HEK293T (cell line): ENCODE measurements around the gene FNDC3B.

Experiments used
- CTCF ChIA-PET: fragments of 350-600 bp; formaldehyde crosslinking; extraction: SDS; loops from one replicate; lab custom pipeline; 2021; ENCODE audit warnings: antibody characterized with exemption, inconsistent platforms; lab: Yijun Ruan, JAX
- POLR2A ChIA-PET: fragments of 350-600 bp; formaldehyde crosslinking; extraction: SDS; loops from one replicate; lab custom pipeline; 2020; ENCODE audit warnings: antibody characterized with exemption, inconsistent platforms; lab: Yijun Ruan, JAX
- DNase-seq: peaks from one replicate; pipeline ENCODE4 v3.0.0; 2012; ENCODE audit warnings: mixed read lengths; ENCODE audit errors: extremely low spot score
- ARNT ChIP-seq: fragments of 450-650 bp; IDR thresholded peaks from 2 replicates; pipeline ENCODE4 v1.6.1; 2017; ENCODE audit warnings: mild to moderate bottlenecking
- BHLHE40 ChIP-seq: fragments of 450-650 bp; IDR thresholded peaks from 2 replicates; pipeline ENCODE4 v1.6.1; 2016; ENCODE audit warnings: mild to moderate bottlenecking, moderate library complexity, borderline replicate concordance
- CTBP1 ChIP-seq: fragments of 450-650 bp; IDR thresholded peaks from 2 replicates; pipeline ENCODE4 v1.6.1; 2016; ENCODE audit warnings: borderline replicate concordance
- ELF4 ChIP-seq: fragments of 450-650 bp; IDR thresholded peaks from 2 replicates; pipeline ENCODE4 v1.6.1; 2017; ENCODE audit warnings: antibody characterized with exemption
- FOXA1 ChIP-seq: fragments of 450-650 bp; IDR thresholded peaks from 2 replicates; pipeline ENCODE4 v1.6.1; 2016; ENCODE audit warnings: mild to moderate bottlenecking
- FOXK2 ChIP-seq: fragments of 450-650 bp; IDR thresholded peaks from 2 replicates; pipeline ENCODE4 v1.6.1; 2016; ENCODE audit warnings: mild to moderate bottlenecking
- FOXM1 ChIP-seq: fragments of 450-650 bp; IDR thresholded peaks from 2 replicates; pipeline ENCODE4 v1.6.1; 2017; ENCODE audit warnings: mild to moderate bottlenecking, borderline replicate concordance
- HDGF ChIP-seq: fragments of 450-650 bp; IDR thresholded peaks from 2 replicates; pipeline ENCODE4 v1.6.1; 2017; ENCODE audit warnings: antibody characterized with exemption, borderline replicate concordance
- L3MBTL2 ChIP-seq: fragments of 450-650 bp; conservative IDR thresholded peaks from 2 replicates; pipeline ENCODE4 v1.6.1; 2016; ENCODE audit warnings: mild to moderate bottlenecking
- LEF1 ChIP-seq: fragments of 450-650 bp; IDR thresholded peaks from 2 replicates; pipeline ENCODE4 v1.6.1; 2017; ENCODE audit warnings: mild to moderate bottlenecking, borderline replicate concordance
- NFRKB ChIP-seq: fragments of 450-650 bp; IDR thresholded peaks from 2 replicates; pipeline ENCODE4 v1.6.1; 2016; ENCODE audit warnings: mild to moderate bottlenecking, moderate library complexity
- PKNOX1 ChIP-seq: fragments of 450-650 bp; IDR thresholded peaks from 2 replicates; pipeline ENCODE4 v1.6.1; 2016
- SP1 ChIP-seq: fragments of 450-650 bp; IDR thresholded peaks from 2 replicates; pipeline ENCODE4 v1.6.1; 2017
- SUZ12 ChIP-seq: fragments of 450-650 bp; IDR thresholded peaks from 2 replicates; pipeline ENCODE4 v1.6.1; 2016; ENCODE audit warnings: mild to moderate bottlenecking
- TARDBP ChIP-seq: fragments of 450-650 bp; IDR thresholded peaks from 2 replicates; pipeline ENCODE4 v1.6.1; 2016
- ZNF384 ChIP-seq: fragments of 450-650 bp; IDR thresholded peaks from 2 replicates; pipeline ENCODE4 v1.6.1; 2016

Gene FNDC3B

GRCh38 chr3:172189987-172190603 is 150.7 kb downstream of the FNDC3B start:
- ChIA-PET CTCF (no interaction called here), POLR2A (no interaction called here)
- TF ChIP-seq ARNT (no peak), CTBP1 (no peak), TARDBP (no peak), NFRKB (no peak)
- no peak for DNase-seq

- ChIA-PET CTCF (no interaction called here), POLR2A (no interaction called here)
- TF ChIP-seq FOXM1 = no peak
- no peak for TF ChIP-seq SUZ12
- DNase-seq = no peak
These were observed 151.6 kb downstream of the FNDC3B start for GRCh38 chr3:172190980-172191379.

GRCh38 chr3:172191629-172192028 is 152.3 kb downstream of the FNDC3B start:
- CTCF ChIA-PET = no interaction called here
- no peak for DNase-seq
- TF ChIP-seq HDGF (no peak), TARDBP (no peak), PKNOX1 (no peak), ELF4 (no peak), CTBP1 (no peak), FOXA1 (no peak), SUZ12 (no peak)
- POLR2A ChIA-PET = no interaction called here

GRCh38 chr3:172192830-172193415 is 153.5 kb downstream of the FNDC3B start:
- no peak for DNase-seq
- ChIA-PET POLR2A (no interaction called here), CTCF (no interaction called here)
- TF ChIP-seq FOXA1 (no peak), CTBP1 (no peak), ARNT (no peak), LEF1 (no peak), L3MBTL2 (no peak), BHLHE40 (no peak), NFRKB (no peak)

DNA sequence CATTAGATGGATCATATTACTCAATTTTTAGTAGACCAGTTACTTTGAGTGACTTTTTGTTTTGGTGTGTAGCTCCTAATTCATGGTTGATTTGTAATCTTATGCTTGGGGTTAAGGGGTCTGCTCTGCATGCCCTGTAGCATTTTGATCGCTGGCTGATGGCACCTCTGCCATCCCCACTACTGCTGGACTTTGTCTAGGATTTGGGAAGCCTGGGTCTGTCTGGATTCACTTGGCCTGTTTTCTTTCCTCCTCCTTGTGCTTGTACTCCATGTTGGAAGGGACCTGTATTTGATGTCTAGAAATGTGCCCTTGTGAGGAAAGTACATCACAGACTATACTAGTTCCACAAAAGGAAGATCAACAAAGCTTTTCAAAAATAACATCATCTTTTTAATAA is 154.1 kb downstream of the FNDC3B start:
- DNase-seq = no peak
- CTCF ChIA-PET = no interaction called here
- TF ChIP-seq HDGF (no peak), TARDBP (no peak), ARNT (no peak), L3MBTL2 (no peak), FOXK2 (no peak), SUZ12 (no peak), FOXA1 (no peak), LEF1 (no peak), CTBP1 (no peak), FOXM1 (no peak), SP1 (no peak), BHLHE40 (no peak), PKNOX1 (no peak), NFRKB (no peak), ZNF384 (no peak), ELF4 (no peak)
- POLR2A ChIA-PET = no interaction called here

DNA sequence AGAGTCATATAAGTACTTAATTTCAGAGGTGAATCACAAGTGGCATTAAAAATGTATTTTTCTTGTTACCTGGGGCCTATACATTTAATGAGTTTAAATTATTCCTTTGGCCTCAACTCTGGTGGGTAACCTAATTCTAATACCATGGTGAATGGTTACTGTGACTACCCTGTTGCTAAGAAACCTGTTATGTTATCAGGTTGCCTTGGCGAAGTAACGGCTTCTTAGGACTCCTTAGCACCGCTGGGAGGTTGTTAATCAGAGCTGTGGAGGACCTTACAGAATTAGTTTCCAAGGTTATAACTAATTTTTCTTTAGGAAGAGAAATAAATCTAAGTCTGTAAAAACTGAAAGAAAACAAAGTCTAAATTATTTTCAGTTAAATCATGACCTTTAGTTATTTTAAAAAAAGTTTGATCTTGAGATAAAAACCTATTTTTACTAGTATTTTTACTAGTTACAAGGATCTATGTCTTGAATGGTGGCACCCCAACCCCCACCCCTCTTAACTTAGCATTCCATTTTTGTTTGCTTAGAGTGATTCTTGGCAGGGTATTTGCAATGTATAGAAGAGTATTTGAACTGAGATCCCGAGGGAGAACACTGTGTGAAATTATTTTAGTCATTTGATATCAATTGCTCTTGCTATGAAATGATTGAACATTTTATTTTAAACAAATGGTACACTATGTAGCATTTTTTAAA is 155.5 kb downstream of the FNDC3B start:
- peak; percentile 43 for DNase-seq
- POLR2A ChIA-PET = no interaction called here
- CTCF ChIA-PET = no interaction called here
- TF ChIP-seq L3MBTL2 = no peak
- no peak for TF ChIP-seq TARDBP
- TF ChIP-seq FOXA1 = no peak
- no peak for TF ChIP-seq LEF1
- no peak for TF ChIP-seq SUZ12
- TF ChIP-seq ZNF384 = no peak
- TF ChIP-seq SP1 = no peak
- no peak for TF ChIP-seq ELF4
- TF ChIP-seq PKNOX1 = no peak
- no peak for TF ChIP-seq NFRKB
- TF ChIP-seq ARNT = no peak
- TF ChIP-seq FOXM1 = no peak
- no peak for TF ChIP-seq BHLHE40
- TF ChIP-seq FOXK2 = no peak
- no peak for TF ChIP-seq CTBP1
- no peak for TF ChIP-seq HDGF
